ENCODE data around the gene RFC2. TPM values are rescaled to one million over a fixed set of nuclear protein-coding genes. Genes with fewer than 3 reads are reported as not detected.
A peak's percentile ranks its signal among the peaks of the same experiment; 100 is the strongest.

The RFC2 gene
- total RNA-seq, 1 experiment from 2014 or later, result 60.3 TPM

GRCh38 chr7:74193913-74194312 lies 60.3 kb downstream of the RFC2 start:
- no peak for DNase-seq (ENCODE audit: low spot score)

- DNase-seq (ENCODE audit: low spot score), result no peak
Observed at GRCh38 chr7:74193054-74193453, 61.1 kb downstream of the RFC2 start.

GRCh38 chr7:74191231-74191630 lies 63.0 kb downstream of the RFC2 start:
- DNase-seq (ENCODE audit: low spot score), result no peak

- DNase-seq (ENCODE audit: low spot score), result no peak
Observed at GRCh38 chr7:74190259-74190658, 63.9 kb downstream of the RFC2 start.

GRCh38 chr7:74187915-74188675 lies 66.1 kb downstream of the RFC2 start:
- no peak for DNase-seq (ENCODE audit: low spot score)

GRCh38 chr7:74185636-74186035 lies 68.6 kb downstream of the RFC2 start:
- no peak for DNase-seq (ENCODE audit: low spot score)

GRCh38 chr7:74185016-74185415 lies 69.2 kb downstream of the RFC2 start:
- DNase-seq (ENCODE audit: low spot score), result no peak

- peak; percentile 64 for DNase-seq (ENCODE audit: low spot score)
Observed at GRCh38 chr7:74183653-74184450, 70.3 kb downstream of the RFC2 start.

GRCh38 chr7:74183142-74183541 lies 71.1 kb downstream of the RFC2 start:
- DNase-seq (ENCODE audit: low spot score), result no peak

GRCh38 chr7:74182453-74183090 lies 71.6 kb downstream of the RFC2 start:
- DNase-seq (ENCODE audit: low spot score), result no peak

GRCh38 chr7:74181821-74182220 lies 72.4 kb downstream of the RFC2 start:
- DNase-seq (ENCODE audit: low spot score), result no peak

Small RNAs within 50 kb of the gene (small RNA-seq; reads per million reads assigned to genes)
- gene MIR590, result not detected

Other genes starting within 250 kb of the RFC2 start
- gene ELN, start 226.2 kb downstream of the RFC2 start, total RNA-seq (2014; rRNA removed; shearing (Covaris generic)), result 0.03 and 0.10 TPM in 2 replicates
- gene LIMK1, start 170.6 kb downstream of the RFC2 start, total RNA-seq (2014; rRNA removed; shearing (Covaris generic)), result 27.4 and 37.8 TPM in 2 replicates
- 295 and 297 TPM in 2 replicates for gene EIF4H, start 80.0 kb downstream of the RFC2 start, total RNA-seq (2014; rRNA removed; shearing (Covaris generic))
- 7.4 and 16.5 TPM in 2 replicates for gene LAT2, start 44.4 kb downstream of the RFC2 start, total RNA-seq (2014; rRNA removed; shearing (Covaris generic))
- 13.5 and 14.0 TPM in 2 replicates for gene CLIP2, start 35.0 kb upstream of the RFC2 start, total RNA-seq (2014; rRNA removed; shearing (Covaris generic))
- 34.6 and 41.5 TPM in 2 replicates for gene GTF2IRD1, start 199.5 kb upstream of the RFC2 start, total RNA-seq (2014; rRNA removed; shearing (Covaris generic))

Measured in HT-29 (cell line).